ENCODE data around the gene EPHA5.

EPHA5 gene

DNA sequence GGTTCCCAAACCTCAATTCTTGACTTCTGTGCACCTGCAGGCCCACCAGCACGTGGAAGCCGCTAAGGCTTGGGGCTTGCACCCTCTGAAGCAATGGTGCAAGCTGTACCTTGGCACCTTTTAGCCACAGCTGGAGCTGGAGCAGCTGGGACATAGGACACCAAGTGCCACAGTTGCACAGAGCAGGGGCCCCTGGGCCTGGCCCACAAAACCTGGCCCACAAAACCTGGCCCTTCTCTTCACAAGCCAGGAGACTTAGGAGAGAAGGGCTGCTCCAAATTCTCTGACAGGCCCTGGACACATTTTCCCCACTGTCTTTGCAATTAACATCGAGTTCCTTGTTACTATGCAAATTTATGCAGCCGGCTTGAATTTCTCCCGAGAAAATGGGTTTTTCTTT, 197.8 kb downstream of the EPHA5 start:
- no peak for FAIRE-seq

DNA sequence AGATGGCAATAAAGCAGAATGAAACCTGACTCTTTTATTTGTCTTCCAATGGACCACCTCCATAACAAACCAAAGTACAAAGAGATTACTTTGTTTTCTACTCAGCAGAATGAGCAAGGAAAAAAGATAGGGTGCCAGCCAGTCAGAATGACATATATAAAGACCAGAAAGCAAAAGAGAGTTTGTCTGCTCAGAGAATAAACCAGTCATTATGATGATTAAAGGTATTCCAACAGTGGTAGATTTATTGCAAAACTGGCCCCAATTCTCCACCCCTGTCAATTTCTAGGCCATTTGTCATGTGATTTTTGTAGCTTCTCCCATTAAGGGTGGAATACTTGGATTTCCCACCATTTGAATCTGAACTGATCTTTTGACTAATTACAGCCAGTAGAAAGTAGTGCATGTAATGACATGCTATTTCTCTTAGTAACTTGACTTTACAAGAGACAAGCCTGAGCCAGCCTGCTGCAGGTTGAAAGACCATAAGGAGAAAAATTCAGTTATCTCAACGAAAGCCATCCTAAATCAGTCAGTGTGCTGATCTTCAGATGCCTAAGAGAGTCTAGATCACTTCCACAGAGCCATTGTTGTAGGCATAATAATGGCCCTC, 203.1 kb downstream of the EPHA5 start:
- FAIRE-seq: no peak

DNA sequence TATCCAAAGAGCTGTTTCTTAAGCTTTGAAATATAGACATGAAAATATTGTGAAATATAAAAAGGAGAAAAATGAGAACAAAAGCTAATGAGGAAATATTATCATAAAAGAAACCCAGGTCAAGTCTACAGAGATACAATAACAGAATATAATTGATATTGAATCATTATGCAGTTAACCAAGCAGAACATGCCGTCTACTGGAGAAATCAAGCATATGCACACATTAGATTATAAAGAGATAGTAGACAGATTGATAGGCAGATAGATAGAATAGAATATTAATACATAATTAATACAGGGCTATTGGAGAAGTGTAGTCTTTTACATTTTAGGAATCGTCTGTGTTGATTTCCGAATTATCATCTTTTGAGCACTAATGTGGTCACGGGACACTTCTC, 208.5 kb downstream of the EPHA5 start:
- FAIRE-seq: peak; percentile 89

DNA sequence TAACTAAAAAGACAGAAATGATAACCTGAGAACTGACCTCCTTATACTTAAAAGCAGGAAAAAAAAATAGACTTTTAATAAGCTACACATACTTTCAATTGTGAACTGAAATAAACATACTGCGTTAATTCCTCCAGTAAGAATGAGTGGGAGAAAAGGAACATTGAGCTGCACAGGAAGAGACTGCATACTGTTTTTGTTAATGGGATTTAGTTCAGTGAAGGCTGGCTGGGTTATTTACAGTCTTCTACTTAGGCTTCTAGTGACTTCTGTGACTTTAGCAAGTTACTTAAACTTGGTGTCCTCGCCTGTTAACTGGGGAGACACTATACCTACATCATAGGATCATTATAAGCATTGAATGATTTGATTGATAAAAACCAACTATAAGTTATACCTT, 213.3 kb downstream of the EPHA5 start:
- no peak for FAIRE-seq

DNA sequence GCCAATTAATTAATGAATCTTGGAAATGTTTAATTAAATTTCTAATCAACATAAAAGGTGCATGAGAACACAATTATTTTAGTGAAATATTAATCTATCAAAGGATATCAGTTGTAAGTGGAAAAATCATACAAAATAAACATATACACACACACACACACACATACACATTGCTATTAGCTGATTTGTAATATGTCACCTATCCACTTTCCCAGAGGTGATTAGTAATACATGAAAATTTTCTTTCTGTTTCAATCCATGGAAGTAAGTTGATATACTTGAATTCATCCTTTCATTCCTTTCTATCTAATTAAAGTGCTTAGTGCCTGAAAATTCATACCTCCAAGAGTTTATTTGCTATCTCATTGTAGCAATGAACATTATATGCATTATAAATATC, 213.7 kb downstream of the EPHA5 start:
- FAIRE-seq: no peak

DNA sequence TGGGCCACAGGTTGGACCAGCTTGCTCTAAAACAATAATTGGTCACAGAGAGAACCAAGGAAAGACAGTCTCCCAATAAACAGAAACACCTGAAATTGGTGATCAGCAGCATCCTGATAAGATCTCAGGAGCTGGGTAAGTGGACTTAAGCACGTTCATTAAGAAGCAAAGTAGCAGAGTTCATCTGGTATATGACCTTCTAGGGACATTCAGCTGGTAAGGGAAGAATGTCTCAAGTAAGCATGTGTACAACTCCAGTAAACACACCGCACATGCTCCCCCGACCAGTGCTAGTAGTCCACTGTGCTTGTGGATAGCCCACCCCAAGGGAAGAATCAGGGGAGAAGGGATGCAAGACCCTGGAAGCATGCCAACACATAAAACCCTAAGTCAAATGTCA, 216.9 kb downstream of the EPHA5 start:
- FAIRE-seq: no peak

DNA sequence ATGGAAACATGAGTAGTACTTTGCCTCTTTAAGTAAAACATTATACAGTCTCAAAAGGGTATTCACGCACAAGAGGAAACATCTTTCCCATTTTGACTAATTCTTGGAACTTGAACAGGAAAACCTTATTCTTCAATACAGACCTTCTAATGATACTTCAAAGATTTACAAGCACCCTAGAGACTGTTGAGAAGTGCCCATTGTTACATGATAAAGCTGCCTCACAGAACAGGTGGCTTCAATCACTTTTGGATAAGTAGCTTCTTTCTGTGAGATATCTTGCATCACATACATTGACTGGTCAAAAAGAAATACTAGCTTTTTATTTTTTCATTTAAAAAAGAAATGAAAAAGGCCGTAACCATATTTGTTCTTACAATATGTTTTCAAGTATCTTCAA, 219.4 kb downstream of the EPHA5 start:
- no peak for FAIRE-seq

DNA sequence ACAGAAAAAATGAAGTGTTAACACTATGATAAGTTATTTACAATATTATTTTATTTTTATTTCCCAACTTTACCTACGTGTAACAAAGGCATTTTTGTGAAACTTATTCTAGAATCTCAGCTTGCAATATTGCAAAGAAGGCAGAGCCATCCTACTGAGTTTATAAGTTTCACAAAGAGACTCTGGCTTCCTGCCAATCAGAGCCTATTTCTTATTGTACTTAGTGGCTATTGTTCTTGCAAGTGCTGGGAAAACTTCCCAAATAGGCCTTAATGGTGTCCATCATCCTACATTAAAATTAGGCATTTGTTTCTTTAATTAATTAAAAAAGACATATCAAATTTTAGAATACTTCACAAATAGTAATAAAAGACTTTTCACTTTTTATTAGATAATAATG, 233.2 kb downstream of the EPHA5 start:
- peak; percentile 51 for FAIRE-seq

DNA sequence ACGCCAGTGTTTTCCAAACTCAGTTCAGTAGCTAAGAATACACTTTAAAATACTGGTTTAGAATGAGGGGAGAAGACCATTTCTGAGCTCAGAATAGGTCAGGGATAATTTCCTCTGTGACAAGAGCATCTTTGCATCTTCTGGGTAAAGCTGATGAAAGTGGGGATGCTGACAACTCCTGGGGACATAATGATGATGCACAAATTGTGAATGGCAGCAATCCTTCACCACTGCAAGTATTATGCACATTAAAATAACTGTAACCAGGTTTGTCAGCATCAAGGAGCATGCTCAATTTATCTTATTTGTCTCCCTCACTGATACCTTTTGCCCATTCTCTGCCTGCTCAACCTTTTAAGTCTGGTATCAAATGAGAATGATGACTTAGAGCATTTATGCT, 248.2 kb downstream of the EPHA5 start:
- FAIRE-seq: no peak

DNA sequence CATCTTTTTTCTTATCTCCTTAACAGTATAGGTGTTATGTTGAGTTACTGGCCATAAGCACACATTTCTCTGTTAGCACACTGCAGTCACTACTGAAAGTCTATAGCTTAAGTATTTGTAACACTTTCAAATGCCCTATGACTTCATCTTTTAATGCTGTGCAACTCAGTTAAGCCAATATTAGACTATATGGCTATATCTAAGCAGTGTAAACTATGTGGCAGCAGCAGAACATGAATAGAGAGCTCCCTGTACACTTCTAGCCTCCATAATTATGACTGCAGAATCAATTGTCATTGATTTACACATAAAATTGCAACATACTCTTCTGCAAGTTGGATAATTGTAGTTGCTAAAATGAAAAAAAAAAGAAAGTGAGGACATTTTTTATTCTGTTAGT, 250.3 kb downstream of the EPHA5 start:
- FAIRE-seq: no peak

DNA sequence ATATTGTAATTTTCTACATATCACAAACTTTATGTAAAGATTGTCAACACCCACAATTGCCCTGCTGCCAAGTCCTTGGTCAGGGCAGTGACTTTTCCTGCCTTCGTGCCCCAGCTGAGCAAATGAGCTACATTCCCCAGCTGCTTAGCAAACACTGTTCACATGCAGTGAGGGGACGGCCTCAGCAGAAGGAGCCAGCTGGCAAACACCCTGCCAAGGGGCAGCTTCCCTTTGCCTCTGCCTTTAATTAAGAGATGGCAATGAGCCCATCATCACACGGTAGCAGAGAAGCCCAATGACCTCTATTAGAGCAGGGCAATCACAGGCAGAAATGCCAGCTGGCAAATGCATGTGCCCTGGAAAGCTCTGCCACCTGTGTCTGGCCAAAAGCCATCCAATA, 253.4 kb downstream of the EPHA5 start:
- no peak for FAIRE-seq

DNA sequence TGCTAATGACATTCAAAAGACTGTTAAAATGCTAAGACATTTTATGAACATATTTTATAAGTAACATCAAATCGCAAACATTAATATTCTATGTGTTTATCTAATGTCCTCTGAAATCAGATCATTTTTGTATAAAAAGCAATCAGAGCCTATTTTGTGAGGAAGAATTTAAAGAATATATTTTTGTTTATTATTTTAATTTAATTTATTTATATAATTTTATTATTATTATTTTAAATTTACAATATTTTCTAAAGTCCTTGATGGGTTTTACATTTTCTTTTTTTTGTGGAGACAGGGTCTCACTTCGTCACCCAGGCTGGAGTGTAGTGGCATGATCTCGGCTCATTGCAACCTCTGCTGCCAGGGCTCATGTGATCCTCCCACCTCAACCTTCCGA, 262.8 kb downstream of the EPHA5 start:
- no peak for FAIRE-seq

DNA sequence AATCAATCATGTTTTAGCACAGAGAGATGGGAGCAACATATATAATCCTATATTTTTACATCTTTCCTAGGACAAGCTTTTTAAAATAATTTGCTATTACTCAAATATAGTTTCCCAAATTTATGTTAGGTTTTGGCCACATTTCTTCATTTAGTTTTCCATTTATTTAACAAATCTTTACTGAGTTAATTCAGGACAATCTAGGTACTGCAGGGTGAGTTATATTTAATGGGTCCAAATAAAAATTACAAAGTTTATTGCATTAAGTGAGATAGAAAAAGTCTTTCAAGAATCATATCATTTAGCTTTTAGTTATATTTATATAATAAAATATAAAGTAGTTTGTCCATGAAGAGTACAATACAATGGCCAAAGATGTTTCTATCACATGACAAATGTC, 269.2 kb downstream of the EPHA5 start:
- no peak for FAIRE-seq

DNA sequence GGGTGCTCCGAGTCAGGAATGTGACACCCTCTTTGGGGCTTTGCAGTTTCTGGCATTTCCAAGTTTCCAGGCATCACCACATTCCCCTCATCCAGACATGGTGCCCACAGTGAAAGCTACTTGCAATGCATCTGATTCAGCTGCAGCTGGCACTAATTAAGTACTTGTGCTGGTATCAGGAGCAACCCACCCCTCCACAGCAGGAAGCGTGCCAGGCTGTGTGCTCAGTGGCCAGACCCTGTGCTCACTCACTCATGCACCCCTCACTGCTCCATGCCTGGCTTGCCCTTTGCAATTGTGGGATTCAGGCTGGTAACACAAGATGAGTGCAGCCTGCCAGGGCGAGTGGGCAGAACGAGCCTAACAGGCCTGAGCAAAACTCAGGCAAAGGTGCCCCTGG, 271.2 kb downstream of the EPHA5 start:
- no peak for FAIRE-seq

DNA sequence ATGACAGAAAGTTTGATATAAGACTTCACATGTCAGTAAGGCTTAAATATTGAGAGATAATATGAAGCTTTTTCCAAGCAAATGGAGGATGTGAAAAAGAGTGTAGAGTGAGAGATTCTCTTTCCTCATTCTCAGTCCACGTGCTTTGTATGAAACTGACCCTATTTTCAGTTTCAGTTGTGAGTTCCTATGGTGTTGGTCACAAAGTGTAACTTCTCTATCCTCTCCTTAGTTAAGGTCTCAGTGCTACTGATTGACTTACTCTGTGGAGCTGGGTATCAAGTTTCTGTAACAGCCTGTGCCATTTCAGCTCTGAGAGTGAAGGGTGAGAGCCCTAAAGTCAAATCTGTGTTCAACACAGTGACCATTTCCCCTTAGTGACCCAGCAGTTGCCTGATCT, 277.2 kb downstream of the EPHA5 start:
- FAIRE-seq: no peak

DNA sequence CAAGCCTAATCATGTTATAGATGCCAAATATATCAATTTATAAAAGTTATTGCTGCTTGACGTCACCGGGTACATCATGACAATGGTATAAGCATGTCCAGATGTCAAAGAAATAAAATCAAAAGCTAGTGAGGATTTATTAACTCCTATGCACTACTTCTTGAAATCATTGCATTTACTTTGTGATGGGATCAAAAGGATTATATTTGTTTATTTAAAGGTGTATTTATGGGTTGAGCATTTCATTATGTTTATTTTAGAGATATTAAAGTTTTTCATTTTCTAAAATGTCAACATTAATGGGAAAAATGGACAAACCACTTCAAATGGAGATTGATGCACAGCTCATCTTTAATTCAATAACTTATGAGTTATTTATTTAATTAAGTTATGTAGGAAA, 277.8 kb downstream of the EPHA5 start:
- FAIRE-seq: no peak

DNA sequence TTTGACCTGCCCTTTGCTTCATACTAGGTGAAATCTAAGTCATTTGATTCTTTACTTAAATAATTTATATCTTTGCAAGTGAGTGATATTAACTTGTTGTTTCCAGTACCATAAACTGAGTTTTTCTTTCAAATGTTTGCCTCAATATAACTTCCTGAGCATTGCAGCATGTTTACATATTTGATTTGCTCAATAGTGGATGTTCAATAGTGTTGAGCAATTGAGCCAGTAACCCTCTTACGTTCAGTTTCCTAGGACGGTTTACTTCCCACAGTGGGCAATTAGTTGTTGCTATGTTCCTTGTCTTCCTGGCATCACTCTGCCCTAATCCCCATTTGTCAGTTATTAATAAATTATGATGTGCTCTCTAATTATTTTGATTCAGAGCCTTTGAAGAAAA, 278.5 kb downstream of the EPHA5 start:
- no peak for FAIRE-seq

DNA sequence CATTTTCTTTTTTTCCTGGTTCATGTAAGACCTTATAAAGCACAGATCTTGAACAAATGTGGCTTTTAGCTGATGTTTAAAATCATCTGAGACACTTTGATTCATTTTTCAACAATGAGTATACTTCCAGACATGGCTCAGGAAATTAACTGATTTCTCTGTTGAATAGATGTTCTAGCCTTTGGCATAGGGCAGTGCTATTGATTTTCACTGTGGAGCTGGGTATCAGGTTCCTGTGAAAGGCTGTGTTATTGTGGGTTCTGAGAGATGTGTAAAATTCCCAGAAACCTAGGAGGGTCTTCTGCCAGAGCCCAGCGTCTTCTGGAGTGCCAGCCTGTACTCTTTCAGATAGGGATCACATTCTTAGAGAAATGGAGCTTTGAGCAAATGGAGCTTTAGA, 278.9 kb downstream of the EPHA5 start:
- no peak for FAIRE-seq

DNA sequence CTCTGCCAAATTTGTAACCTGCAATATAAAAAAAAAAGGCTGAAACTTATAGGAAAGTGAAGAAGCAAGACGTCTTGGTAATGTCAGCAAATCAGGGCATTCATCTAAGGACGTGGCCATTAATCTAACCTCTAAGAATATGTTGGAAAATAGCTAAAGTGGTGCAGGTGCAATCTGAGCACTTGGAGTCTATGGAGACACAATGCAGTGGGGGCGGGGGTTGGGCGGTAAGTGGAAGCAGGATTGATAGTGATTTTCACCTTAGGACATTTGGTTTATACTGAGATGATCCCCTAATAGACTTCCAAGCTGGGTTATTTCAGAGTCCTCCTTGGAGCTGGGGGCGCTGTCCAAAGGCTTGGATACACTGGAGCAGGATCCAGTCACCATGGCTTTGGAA, 283.4 kb downstream of the EPHA5 start:
- FAIRE-seq: no peak

DNA sequence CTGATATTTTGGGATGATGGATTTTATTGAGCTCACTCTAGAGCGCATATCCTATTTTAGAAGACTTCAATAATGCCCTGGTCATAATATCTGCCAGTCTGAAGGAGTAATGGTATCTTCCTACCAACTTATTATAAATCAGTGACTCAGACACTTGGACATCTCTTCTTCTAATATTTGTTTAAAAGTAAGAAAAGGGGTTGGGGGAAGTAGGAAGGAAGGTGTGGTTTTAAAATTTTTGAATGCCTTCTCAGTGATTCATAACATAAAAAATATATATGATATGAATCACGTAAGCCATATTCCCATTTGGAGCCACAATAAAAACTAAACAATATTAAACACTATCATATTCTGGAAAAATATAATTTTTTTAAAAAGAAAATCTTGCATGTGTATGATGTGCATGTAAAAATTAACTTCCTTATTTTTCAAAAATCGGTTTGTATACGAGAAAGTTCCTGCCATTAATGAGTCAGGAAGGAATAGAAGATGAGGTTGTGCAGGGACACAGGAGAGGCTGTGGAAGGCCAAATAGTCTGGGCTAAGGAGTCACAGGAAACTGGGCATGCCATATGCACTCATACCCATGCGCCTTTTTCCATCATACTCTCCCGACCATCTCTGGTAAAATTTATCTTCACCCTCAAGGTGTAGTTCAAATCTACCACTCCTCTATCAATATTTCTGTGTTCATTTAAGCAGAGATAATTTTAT, 286.5 kb downstream of the EPHA5 start:
- FAIRE-seq: no peak

DNA sequence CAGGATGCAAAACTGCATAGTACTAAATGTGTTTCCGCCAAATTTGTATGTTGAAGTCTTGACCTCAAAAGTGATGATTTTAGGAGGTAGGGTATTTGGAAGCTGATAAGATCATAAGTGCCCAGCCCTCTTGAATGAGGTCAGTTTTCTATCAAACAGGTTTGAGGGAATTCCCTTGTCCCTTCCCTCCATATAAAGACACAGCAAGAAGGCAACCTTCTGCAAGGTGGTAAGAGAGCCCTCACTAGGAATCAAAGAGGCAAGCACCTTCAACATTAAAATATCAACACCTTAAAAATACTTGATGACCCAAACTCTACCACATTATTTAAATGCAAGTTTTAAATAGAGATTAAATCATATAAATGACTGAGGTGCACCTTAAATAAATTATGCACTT, 288.6 kb downstream of the EPHA5 start:
- FAIRE-seq: no peak

DNA sequence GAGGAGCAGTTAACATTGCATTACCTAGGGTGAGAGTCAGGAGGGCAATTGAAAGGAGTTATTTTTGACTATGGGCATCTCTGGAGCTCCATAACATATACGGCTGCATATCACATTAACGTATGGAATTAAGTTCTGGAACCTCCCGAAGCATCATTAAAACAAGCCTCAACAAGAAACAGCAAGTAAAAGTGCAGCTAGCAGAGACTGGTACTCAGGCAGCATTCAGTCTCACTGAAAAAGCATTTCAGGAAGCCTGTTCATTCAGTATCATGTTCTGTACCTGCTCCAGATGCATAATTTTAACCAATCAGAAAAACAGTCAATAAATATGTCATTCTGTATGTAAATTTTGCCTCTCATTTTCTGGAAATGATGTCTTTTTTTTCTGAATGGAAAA, 299.6 kb downstream of the EPHA5 start:
- no peak for FAIRE-seq

DNA sequence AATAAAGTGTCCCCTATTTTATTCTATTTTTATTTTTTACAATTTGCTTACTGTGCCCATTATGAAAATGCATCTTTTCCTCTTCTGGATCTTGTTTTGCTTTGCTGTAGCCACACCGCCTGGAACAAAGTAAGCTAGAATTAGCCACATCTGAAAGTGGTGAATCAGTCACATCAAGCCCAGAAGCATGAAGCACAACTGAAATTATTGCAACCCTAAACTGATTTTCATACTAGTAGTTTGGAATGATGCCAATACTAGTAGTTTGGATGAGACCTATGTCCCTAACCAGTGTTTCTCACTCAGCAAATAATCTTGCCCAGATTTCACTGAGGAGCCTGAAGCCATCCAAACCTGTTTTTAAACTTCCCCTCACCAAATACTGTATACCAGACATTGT, 303.0 kb downstream of the EPHA5 start:
- FAIRE-seq: no peak

DNA sequence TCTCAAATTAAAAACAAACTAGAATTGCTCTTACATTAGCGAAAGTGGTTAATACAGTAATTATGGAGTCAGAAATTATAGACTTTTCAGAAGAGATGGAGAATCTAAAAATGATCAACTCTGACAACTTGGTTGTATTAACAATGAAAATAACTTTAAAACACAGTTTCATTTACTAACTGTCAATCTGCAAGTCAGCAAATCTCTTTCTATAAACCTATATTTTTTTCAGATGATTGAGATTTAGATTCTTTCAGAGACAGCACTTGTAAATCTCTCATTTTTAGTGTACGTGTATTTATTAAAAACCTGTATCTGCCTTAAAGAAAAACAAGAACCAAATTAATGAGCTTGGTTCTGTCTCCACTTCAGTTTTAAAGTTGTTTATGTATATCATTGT, 311.4 kb downstream of the EPHA5 start:
- FAIRE-seq: no peak

DNA sequence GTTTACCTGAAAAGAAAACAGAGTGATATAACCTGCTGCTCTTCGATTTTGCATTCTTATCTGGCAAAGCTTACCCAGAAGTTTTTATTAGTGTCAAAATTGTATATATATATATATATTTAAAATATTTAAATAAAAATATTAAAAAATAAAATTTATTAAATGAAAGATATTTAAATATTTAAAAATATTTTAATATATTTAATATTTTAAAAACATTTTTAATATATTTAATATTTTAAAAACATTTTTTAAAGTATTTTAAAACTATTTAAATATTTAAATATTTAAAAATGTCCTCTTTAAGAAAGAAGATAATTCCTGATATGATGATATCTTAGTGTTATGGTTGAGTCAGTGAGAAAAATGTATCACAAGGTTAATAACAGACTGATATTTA, 317.2 kb downstream of the EPHA5 start:
- FAIRE-seq: no peak
